NCI-H748 treated with DMSO at 0.1 percent for 48 hours (cell line): ENCODE measurements around the gene PDGFB.

ENCODE experiments used
- DNase-seq: peaks from one replicate; lab custom pipeline; 2025; lab: John Stamatoyannopoulos, UW

The PDGFB gene

DNA sequence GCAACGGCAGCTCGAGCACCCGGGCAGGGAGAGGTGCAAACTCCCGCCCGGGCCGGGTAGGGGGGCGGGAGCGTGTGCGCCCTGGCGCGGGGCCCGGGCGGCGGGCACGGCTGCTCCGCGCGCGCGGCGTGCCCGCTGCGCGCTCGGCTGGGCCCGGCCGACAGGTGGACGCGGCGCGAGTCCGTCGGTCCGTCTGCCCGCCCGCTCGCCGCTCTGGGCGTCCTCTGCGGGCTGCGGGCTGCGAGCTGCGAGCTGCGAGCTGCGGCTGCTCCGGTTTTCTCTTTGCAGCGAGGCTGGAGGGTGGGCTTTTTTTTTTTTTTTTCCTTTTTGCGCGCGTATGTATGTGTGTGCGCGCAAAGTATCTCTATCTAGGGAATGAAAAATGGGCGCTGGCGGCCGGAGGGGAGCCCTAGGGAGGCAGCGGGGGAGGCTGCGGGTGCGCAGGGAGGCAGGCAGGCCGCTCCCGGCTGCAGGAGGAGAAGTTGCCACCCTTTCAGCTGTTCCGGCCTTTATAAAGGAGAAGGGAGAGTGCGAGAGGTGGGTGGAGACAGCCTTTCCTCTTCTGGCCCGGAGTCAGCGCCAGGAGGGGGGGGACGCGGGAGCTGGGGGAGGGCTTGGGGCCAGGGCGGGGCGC is at the start of gene PDGFB:
Gene PDGFB (minus strand): TSS at position 487 of the 634 bp plus-strand sequence. CDS start 1,019 bp downstream, outside the sequence.
- no peak for DNase-seq

DNA sequence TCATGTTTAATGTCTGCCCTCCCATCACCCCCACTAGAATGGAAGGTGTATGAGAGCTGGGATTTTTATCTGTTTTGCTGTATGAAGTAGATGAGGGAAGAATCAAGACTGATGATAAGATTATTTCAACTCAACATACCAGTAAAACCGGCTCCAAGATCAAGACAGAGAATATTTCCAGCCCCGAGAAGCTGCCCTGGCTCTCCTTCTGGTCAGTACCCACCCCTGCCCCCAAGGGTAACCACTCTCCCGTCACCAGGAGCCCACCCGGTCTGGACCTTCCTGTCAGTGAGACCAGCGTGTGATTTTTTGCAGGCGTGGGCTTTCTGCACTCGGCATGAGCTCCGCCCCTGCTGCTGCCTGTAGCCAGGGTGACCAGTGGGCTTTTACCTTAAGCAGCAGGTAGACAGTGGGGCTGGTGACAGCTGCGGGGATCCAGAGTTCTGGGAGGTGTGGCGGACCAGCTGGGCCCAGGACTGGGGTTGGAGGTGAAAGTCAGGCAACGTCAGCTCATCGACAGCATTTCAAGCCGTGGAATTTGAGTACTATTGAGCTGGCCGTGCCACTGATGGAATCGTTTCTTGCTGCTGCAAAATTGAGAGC is 49.1 kb upstream of the PDGFB start:
- DNase-seq = no peak

DNA sequence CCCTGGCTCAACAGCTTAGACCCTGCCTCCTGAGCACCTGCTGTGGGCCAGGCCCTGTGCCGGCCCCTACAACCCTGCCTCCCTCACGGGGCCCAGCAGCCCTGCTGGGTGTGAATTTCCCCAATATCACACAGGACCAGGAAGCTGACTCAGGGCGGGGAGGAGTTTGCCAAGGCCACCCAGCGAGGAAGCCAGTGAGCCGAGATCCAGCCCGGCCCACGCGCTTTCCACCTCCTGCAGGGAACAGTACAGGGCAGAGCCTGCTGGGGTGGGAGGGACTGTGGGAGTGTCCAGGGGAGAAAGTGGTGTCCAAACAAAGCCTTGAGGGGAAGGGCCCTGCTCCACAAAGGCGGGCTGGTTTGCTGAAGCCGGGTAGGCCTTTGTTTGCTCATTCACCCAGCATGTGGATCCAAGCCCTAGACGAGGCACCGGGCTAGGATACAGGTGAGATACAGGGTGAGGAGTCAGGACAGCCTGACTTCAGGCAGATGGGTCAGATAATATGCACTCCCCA is 47.8 kb upstream of the PDGFB start:
- no peak for DNase-seq

DNA sequence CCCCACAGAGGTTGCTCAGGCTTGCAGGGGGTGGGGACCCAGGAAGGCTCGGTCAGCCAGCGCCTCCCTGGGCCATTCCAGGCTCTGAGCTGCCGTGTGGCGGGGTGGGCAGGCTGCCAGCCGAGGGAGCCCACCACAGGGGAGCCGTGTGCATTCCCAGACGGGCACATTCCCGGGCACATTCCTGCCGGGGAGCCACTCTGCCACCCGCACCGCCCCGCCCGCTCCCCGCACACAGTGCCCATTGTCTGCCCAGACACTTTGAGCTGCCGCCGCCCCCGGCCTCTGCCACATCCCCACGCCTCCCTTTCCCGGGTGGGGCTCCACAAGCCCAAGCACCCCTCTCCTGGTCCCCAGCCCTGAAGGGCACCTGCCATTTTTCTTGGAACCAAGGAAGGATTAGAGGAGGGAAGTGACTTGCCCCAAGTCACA is 47.3 kb upstream of the PDGFB start:
- DNase-seq = no peak

DNA sequence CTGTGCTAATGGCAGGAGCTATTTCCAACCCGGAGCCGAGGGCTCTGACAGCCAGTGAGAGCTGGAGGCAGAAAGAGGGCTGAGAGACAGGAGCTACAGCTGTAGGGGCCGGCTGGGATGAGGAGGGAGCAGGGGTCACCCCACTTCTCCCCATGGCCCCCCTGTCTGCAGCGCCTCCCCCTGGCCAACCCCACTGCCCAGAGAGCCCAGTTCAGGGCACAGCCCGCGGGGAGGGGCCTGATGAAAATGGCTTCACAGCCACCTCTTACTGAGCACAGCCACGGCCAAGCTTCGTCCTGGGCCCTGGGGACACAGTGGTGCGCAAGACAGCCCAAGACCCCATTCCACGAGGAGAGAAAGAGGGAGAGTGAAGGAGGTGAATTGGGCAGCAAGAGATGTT is 46.7 kb upstream of the PDGFB start:
- DNase-seq = no peak

DNA sequence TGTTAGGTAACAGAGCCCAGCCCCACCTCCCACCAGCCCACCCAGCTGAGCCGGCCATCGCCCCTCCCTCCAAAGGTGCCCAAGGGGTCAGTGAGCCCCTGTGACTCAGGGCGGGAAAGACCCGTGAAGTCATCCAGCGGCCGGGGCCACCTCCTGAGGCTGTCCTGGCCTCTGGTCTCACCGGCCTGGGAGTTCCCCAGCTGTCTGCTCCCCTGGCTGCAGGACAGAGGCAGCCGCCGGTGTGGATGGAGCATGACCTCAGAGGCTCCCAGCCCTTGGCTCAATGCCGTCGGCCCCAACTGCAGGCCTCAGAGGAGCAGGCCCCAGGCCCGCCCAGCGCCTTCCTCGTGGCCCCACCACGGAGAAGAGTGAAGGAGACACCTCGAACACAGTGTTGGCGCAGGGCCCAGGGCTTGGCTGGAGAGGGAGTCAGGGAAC is 46.0 kb upstream of the PDGFB start:
- DNase-seq = no peak

DNA sequence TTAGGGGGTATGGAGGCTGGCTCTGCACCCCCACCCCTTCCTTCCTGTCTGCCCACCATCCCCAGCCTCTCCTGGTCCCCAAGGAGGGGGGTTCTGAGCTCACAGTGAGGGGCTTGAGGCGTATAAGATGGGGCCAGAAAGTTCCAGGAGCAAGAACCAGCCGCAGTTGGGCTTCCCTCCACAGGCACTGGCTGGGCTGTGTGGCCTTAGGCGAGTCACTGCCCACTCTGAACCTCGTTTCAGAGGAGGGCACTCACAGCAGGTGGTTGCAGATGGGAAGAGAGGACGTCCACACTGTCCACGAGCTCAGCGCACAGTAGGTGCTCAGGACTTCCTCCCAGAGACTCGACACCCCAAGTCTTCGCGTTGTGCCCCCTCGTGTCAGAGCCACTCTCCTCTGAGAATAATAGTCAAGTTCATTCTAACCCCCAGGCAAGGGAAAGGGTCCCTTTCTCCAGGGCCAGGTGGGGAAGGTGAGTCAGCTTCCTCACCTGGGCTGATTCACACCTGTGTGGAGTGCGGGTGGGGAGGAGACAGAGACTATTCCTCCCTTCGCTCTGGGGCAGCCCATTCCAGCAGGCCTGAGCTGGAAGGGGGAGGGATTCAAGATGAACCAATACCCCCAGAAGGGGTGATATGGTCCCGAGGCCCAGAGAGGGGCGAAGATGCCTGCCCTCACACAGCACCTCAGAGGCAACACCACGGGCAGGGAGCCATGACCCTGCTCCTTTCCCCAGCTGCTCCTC is 45.4 kb upstream of the PDGFB start:
- no peak for DNase-seq

DNA sequence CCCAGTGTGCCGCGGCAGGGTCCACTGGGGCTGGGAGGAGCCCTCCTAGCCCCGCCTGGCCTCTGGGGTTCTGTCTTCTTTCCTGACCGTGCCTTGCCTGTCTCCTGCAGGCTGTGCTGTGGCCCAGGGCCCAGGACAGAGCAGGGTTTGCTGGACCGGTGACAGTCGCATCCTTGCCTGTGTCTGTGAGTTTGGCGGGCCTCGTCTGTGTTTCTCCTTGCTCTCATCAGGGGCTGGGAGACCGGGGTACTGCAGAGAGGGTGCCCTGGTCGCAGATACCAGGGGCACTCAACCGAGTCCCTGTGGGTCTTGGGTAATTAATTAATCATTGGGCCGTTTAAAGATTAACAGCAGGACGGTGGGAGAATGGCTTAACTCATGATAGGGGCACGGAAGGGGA is 44.8 kb upstream of the PDGFB start:
- no peak for DNase-seq

DNA sequence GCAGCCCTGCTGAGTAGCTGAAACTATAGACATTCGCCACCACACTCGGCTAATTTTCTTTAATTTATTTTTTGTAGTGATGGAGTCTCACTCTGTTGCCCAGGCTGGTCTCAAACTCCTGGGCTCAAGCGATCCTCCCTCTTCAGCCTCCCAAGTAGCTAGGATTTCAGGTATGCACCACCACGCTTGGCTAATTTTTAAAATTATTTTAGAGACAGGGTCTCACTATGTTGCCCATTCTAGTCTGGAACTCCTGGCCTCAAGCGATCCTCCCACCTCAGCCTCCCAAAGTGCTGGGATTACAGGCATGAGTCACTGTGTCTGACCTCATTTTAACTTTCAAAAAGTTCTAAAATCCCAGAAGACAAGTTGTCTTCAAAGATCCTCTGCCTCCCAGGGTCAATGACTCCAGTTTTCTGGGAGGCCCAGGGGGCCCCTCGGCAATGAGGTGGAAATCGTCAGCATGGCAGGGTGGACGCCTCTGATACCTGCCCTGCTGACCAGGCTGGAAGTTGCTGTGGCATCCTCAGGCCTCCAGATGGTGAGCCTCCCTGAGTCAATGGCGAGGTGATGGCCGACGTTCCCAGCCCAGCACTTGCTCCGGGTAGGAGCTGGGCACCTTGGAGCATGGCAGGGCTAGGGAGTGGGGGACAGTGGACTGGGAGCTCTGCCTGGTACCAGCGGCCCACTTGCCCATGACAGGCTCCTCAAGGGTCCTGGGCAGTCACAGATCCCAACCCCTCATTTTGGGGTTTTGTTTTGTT is 43.5 kb upstream of the PDGFB start:
- DNase-seq = no peak

DNA sequence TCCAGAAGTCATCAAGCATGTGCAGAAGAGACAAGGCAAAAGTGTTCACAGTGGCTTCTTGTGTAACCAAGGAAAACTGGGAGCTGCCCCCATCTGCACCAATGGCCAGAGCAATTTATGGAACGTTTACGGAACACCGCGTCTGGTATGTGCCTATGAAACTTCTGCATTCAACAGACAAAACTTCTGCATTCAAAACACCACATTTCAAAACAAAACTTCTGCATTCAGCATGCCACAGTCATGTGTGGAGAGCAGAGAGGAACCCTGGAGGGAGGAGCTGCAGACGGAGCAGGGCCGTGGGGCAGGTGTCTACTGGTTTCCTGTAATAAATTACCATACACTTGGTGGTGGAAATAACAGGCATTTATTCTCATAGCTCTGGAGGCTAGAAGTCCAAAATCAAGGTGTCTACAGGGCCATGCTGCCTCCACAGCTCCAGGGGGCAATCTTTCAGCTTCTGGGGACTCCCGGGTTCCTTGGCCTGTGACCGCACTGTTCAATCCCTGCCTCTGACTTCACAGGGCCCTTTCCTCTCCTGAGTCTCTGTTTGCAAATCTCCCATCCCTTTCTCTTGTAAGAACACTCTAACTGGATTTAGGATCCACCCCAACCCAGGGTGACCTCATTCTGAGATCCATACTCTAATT is 42.4 kb upstream of the PDGFB start:
- no peak for DNase-seq

DNA sequence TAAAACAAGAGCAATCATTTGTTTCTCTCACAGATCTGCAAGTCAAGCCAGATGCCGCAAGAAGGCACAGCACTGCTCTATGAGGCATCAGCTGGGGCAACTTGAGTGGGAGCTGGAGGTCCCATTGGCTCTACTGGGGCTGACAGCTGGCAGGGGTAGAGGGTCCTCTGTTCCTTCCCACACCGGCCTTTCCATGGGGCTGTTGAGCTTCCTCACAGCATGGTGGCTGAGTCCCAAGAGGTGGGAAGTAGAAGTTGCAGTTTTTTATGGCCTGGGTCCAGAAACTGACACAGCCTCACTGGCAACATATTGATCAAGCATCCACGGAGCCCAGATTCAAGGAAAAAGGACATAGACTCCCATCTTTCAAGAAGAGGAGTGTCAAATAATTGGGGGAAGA is 40.2 kb upstream of the PDGFB start:
- DNase-seq = no peak

DNA sequence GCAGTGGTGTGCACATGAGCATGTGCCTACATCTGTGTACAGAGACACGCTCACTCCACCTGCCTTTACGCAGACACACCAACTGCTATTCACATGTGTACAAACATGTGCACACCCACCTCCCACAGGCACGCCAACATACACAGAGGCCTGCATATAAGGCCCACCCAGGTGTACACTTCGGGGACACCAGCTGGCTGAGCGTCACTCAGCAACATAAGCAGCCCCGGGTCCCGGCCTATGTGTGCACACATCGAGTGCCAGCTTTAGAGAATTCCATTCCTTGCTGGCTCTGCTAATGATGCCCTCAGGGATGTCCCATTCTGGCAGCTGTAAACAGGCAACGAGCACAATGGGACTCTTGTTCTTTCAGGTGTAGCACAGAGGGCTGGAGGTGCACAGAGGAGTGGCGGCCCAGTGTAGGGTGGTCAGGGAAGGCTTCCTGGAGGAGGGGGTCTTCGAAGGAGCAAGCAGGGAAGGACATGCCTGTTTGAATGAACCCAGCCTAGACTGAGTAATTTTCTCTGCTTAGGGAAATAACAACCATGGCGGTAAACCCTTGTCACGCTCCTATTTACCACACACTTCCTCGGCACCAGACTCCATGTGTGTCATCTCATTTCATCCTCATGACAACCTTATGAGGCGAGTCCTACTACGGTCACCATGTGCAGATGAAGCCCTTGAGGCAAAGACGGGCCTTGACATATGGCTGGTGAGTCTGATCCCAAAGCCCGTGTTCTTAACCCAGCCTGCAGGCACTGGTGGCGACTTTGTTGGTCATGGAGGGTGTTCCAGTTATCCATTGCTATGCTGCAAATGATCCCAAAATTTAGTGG is 39.6 kb upstream of the PDGFB start:
- DNase-seq = no peak

DNA sequence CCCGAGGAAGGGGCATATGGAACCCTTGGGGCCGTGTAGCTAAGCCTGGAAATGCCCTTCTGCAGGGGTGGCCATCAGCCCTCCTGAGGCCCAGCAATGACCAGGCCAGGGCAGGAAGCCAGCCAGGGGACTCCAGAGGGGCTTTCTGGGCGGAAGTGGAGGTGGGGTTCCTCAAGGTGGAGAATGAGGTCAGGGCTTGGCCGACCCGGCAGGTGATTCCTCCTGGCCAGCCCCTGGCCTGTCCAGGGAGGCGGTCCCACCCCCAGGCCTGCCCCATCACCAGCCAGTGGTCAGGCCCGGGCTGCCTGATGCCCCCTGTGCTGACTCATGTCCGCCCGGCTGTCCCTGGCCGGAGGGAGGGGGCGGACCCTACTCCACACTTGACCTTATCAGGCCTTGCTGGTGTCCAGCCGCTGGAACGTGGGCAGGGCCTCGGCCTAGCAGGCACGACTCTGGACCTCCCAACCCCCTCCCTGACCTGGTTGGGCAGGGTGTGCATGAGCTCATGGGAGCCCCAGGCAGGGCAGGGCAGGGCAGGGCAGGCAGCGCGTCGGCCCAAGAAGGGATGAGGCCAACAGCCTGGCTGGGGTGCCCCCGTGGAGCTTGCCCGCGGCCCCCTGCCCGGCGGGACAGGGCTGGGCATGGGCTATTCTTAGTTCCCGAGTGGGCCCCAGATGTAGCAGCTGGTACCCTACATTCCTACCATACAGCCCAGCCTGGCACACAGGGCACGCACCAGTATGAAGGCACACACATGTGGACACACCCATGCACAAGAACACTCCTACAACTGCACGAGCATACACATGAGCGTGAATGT is 38.8 kb upstream of the PDGFB start:
- no peak for DNase-seq

DNA sequence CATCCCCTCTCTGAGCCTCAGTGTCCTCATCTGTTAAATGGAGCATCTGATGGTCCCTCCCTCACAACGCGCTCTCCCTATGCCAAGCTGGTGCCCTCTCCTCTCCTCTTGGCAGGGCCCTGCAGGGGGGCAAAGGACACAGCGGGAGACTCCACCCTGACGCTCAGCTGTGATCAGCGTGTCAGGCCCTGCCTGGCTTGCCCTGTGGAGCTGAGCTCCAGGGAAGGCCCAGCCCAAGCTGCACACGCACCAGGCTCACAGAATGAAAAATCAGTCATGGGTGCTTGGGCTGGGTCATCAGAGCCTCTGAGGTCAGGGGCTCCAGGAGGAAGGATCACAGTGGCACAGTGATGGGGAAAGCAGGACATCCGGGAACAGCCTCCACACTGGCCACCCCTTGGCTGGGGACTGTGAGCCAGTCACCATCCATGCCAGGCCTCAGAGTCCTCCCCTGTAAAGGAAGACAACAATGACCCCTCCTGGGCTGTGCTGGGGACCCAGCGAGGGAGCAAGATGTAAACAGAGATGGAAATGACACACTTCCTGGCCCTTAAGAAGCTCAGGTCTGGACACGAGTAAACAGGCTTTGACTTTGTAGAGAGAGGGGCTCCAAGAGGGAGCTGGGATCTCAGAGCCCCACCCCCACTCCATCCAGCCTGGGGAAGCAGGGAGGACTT is 38.0 kb upstream of the PDGFB start:
- DNase-seq = no peak

DNA sequence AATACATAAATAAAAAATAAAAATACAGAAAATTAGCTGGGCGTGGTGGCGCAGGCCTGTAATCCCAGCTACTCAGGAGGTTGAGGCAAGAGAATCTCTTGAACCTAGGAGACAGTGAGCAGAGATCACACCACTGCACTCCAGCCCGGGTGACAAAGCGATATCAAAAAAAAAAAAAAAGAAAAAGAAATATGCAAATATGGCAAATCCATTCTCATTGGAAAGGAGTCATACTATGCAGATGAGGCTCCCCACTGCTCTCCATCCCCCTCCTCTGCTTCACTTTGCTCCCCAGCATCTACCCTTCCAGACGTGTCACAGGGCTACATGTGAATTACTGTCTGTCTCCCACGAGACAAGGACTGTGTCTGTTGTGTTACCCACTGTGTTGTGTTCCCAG is 36.3 kb upstream of the PDGFB start:
- no peak for DNase-seq

DNA sequence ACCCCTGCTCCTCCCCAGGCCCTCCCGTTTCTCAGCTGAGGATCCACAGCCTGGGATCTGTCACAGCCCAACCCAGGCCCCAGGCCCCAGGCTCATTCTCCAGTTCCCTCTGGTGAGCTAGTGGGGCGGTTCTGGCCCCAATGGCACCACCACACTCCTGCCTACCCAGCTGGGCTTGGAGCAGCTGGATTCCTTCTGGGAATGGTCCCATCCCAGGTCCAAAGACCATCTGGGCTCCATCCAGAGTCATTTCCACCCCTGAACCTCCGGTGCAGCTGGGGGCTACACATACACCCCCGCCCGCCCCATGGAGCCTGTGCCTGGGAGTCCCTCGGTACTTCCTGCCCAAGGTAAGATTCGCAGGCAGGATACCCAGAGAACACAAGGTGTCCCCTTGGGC is 35.5 kb upstream of the PDGFB start:
- no peak for DNase-seq

DNA sequence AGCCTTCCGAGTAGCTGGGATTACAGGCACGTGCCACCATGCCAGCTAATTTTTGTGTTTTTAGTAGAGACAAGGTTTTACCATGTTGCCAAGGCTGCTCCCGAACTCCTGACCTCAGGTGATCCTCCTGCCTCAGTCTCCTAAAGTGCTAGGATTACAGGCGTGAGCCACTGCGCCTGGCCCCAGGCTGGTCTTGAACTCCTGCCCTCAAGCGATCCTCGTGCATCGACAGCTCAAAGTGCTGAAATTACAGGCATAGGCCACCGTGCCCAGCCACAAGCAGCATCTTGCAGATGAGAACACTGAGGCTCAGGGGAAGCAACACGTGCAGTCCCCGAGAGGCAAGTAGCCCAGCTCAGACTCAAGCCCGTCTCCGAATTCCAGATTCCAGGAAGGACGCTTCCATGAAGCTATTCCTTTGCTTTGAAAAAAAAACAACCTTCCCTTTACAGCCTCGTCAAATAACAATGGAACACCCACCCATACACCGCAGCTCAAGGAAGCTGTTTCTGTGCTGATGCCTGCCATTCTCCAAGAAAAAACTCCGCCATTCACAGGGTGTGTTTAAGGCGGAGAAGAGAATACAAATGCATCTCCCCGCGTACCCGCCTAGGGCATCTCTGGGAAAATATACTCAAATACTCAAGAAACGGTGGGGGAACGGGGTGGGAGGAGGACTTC is 34.5 kb upstream of the PDGFB start:
- no peak for DNase-seq

DNA sequence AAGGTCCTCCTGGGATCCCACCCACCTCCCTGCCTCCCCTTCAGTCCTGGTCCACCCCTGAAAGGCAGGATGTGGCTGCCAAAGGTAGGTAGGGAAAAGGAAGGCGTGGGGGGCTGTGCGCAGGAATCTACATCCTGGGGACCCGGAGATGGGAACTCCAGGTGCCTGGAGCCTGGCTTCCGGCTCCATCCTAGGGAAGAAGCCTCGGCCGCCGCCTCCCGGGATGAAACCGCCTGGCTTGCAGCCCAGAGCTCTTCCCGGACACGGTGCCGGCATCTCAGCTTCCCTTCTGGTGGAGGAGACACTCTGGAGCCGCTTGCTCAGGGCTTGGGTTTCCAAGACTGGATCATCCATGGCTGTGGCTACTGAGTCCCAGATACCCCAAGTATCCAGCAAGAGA is 33.3 kb upstream of the PDGFB start:
- DNase-seq = no peak

DNA sequence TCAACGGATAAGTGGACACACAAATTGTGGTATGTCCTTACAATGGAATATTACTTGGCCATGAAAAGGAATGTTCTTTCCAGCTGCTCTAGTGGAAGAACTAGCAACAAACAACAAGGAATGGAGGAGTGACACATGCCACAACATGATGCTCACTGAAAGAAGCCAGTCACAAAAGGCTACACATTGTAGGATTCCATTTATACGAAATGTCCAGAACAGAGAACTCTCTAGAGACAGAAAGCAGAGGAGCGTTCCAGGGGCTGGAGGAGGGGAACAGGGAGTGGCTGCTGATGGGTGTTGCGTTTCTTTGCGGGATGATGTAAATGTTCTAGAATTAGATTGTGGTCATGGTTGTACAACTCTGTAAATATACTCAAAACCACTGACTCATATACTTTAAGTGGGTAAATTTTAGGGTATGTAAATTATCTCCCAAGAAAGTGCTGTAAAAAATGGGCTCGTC is 32.4 kb upstream of the PDGFB start:
- DNase-seq = no peak
